GM13976 (cell line): ENCODE measurements around the gene HOXD11.

Experiments
- DNase-seq: peaks from one replicate; pipeline ENCODE4 v3.0.0; 2012; ENCODE audit warnings: low spot score
- in situ Hi-C: fragments of 300-500 bp; cut with MboI; formaldehyde crosslinking; loops from one replicate; pipeline ENCODE4 v1.12.0; 2022; ENCODE audit warnings: low sequenced_read_pairs, mixed read lengths, inconsistent platforms; ENCODE audit not compliant: unreplicated experiment
- TF ChIP-seq, protein P1 (sequence below): IDR thresholded peaks from 2 replicates; pipeline ENCODE4 v1.5.1; 2012; ENCODE audit warnings: borderline replicate concordance, mild to moderate bottlenecking; ENCODE audit not compliant: insufficient read depth; ENCODE audit errors: extremely low read depth, missing control alignments, control extremely low read depth

The HOXD11 gene

DNA sequence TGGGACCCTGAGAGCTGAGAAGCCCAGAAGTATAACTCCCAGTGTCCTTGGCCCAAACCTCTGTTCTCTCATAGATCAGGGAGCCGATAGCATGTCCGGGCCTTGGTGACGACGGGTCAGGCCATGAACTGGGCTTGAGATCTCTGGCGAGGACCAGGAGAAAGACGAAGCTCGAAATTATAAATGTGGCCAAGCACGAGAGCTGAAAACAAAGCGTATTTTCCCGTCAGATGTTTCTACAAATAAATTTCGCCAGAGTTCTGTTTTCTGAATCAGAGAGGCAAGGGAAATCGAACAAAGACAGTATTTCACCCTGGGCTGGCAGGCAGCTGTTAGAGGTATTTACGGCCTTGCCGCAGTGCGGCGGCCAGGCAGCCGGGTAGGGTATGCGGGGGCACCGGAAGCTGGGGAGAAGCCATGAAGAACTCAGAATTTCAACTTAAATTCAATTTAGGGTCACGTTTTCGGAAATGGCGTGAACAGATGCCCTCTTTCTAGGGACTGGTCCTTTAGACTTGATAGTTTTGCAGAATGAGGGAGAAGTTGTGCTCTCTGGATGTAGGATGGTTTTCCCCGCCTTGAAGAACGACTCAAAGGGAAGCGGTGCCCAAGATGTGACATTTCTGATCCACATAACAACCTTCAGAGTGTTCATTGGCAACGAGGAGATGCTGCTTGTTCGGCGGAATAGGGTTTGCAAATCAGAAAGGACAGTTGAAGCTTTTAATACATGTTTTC is 32.0 kb downstream of the HOXD11 start:
- DNase-seq: no peak
- in situ Hi-C loops: loop anchor here (25.0 kb wide), 1 partner anchor 673 kb away; no protein-coding TSS in a partner anchor
- TF ChIP-seq, protein P1, sequence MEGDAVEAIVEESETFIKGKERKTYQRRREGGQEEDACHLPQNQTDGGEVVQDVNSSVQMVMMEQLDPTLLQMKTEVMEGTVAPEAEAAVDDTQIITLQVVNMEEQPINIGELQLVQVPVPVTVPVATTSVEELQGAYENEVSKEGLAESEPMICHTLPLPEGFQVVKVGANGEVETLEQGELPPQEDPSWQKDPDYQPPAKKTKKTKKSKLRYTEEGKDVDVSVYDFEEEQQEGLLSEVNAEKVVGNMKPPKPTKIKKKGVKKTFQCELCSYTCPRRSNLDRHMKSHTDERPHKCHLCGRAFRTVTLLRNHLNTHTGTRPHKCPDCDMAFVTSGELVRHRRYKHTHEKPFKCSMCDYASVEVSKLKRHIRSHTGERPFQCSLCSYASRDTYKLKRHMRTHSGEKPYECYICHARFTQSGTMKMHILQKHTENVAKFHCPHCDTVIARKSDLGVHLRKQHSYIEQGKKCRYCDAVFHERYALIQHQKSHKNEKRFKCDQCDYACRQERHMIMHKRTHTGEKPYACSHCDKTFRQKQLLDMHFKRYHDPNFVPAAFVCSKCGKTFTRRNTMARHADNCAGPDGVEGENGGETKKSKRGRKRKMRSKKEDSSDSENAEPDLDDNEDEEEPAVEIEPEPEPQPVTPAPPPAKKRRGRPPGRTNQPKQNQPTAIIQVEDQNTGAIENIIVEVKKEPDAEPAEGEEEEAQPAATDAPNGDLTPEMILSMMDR: no peak

DNA sequence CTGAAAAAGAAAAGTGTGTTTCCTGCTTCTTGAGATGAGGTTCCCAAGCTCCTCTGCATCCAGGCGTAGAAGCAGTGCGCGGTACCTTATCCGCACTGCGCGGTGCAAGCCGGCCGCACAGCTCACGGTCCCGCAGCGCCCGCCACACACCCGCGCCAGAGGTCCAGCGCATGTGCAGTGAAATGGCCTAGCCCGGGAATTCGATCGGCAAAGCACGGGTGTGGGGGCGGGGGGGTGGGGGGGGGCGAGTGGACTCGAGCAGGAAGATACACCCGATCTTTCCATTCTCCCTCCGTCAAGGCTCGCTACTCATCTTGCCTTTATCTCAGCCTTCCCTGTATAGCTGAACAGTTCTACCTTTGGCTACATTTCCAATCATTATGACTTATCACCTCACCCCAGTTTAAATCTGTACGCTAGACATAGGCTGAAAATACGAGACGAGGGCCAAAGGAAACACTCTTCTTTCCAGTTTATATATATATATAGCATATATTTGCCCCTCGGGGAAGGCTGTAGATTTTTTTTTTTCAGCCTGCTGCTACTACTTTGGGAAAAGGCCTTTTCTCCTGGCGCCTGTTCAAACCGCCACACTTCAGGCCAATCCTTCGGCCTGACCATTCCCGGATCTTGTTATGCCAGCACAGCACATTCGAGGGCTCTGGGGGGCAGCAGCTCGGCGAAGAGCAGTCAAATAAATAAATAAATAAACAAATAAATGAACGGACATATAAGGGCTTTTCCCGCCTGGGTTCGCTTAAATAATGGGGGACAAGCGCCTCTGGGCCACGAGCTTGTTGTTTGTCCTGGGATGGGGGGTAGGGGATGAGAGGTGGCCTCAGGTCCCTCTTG is 32.8 kb downstream of the HOXD11 start:
- TF ChIP-seq, protein P1: no peak
- no peak for DNase-seq
- in situ Hi-C loops: loop anchor here (10.0 to 25.0 kb wide), 4 partner anchors 315 to 672 kb away; no protein-coding TSS in a partner anchor

DNA sequence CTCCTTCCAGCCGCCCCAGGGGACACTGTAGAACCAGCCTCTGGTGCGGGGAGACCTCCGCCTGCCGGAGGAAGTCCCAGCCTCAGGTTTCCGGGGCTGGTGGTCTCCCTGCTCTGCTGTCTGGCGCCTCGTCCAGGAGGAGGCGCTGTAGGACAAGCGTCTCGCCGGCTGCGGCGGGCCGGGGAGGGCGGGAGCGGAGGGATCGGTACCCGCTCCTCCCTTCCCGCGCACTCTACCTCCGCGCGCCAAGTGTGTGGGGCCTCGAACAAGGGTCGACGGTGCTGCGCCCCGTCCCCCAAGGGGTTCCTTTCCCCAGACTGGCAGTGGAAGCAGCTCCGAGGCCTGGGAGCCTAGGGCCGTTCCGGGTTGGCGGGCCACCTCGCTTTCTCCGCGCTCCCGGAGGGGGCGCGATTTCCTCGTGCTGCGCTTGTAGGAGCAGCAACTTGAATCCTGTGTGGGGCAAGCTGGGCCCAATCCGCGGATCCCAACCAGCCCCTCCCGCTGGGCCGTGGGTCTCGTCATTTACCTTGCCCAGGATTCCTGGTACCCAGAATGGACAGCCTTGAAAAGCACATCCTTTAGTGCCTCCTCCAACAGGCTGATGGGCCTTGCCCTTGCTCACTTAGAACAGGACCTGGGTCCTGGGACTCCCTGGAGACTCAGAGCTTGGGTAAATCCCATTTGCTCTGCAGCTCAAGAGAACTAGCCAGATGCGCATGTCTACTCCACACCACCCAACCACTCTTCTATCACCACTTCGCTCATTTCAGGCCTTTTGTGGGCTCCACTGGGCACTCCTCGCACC is 33.6 kb downstream of the HOXD11 start:
- in situ Hi-C loops: loop anchor here (10.0 to 25.0 kb wide), 4 partner anchors 314 to 672 kb away; no protein-coding TSS in a partner anchor

DNA sequence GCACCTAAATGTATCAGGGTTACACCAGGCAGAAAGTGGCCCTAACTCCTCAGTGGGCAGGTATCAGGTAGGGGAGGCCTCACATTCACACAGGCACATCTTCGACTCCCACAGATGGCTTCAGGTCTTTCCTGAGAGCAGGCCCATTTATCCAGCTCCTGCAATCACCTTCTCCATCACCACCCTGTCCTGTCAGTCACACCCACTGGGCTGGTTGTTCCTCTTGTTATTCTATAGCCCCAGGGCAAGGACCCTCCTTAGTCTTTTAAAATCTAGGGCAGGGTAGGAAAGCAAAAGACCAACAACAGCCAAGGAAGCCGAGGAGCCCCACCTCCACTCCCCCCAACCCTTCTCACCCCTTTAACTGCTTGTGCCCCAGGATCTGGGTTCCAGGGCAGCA is 35.2 kb downstream of the HOXD11 start:
- no peak for DNase-seq
- in situ Hi-C loops: loop anchor here (10.0 to 25.0 kb wide), 4 partner anchors 313 to 670 kb away; no protein-coding TSS in a partner anchor
- TF ChIP-seq, protein P1: no peak

More for the DNA sequence above, 33.6 kb downstream of the HOXD11 start:
- peak; percentile 94 for DNase-seq
- TF ChIP-seq, protein P1: peak; percentile 95

DNA sequence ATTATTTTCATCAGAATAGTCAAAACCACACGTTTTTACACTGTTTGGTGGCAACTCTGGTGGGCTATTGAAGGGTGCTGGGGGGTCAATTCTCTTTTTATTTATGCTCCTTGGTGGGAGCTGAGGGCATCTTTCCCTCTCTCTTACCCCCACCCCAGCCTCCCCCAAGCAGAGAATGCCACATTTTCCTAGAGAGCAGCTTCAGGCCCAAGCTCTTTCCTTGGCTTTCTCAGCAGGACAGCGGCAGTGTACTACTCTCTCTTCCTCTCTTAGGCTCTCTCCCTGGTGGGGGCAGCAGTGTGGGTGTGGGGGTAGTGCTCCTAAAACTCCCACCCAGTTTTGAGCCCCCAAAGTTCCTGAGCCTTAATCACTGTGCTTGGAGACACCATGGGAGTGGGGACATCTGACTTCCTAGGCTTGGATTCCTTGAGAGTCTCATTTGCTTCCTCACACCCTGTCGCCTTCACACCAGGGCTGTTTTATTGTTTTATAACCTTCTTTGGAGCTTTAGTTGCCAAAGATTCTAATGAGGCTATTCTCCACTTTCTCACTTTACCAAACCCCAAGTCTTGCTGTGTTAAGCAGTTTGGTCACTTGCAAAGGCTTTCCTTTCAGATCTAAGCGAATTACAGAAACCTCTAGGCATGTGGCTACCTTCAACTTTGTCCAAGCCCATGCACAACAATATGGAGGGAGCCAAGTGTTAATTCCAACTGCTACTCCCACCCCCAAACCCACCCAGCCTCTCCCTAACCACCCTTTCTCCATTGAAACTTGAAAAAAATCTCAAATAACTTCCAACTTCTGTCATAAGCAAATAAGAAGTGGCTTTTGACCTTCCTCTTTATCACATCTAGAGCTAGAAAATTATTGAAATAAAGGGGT is 38.2 kb downstream of the HOXD11 start:
- DNase-seq: no peak
- TF ChIP-seq, protein P1: no peak
- in situ Hi-C loops: loop anchor here (10.0 to 25.0 kb wide), 4 partner anchors 309 to 667 kb away; no protein-coding TSS in a partner anchor
